HG02623 (cell line): Measurements from ENCODE around the gene SLC13A1.

Experiments used
- ATAC-seq: cut with Tn5 transposase; IDR thresholded peaks from one replicate; pipeline ENCODE4 v1.9.1; 2021; ENCODE audit warnings: moderate library complexity; ENCODE audit not compliant: unreplicated experiment

SLC13A1 gene

DNA sequence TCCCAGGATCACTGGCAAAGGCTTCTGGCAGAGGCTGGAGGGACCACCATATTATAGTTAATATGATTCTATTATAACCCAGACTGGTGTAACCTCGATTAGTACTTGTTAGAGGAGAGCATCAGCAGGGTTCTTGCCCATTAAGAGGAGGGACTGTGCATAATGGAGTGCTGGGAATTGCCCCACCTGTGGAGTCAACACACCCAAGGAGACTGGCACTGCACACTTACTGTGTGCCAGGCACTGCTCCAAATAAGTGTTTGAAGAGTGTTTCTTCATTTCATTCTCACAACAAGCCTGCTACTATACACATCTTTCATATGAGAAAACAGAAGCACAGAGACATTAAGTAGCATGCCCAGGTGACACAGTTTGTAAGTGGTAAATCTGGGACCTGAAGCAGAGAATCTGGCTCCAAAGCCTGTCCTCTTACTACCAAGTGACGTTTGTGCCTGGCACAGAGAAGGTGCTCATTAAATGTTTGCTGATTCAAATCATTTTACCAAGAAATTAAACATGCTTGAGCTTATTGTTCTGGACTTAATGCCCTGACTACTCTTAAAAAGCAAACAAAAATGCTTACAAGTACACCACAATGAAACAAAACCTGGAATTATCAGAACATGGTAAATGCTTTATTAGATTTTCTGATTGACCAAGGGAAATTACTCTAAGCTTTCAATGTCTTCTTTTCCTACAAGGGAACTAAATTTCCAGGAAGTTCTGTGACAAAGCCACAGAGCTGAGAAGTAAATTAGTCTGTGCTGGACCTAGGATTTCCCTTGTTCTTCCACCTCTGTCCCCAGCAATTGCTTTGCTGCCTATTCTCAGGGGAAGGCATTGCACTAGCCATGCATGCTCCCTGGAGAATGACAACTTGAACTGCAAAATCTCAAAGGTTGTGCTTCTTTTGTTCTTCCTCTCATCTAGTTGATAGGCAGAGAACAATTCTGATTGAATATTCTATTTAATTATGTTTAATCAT is 809 bp downstream of the SLC13A1 start:
- ATAC-seq: no peak

DNA sequence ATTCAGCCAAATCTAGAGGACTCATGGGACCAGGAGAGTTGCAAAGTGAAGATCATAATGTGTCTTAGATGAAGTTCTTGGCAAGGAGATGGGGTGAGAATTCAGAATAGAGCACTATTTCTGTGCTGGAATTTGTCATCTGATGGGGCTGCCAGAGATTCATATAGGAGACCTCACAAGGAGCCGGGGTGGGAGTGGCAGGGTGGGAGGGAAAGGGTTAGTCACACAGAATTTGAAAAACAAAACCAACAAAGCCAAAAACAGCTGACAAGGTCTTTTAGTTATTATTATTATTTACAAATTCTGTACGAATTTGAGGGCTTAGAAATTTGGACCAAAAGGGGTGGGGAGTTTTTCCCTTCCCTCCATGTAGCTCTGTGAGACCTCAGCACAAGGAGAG is 1.7 kb downstream of the SLC13A1 start:
- ATAC-seq: no peak

DNA sequence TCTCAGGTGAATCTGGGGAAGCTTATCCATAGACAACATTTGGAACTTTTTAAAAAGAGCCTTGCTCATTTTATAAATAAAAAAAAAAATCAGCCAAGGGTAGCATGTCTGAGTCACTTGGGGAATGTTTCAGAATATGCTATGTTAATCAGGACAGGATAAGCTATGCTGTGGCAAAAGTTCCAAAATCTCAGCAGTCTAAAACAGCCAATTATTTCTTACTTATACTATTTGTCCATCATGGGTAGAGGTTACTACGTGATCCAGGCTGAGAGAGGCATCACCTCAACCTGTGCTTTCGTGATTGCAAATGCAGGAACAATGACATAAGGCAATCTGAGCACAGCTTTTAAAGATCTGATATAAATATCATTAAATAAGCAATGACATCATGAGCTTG is 6.5 kb downstream of the SLC13A1 start:
- no peak for ATAC-seq

DNA sequence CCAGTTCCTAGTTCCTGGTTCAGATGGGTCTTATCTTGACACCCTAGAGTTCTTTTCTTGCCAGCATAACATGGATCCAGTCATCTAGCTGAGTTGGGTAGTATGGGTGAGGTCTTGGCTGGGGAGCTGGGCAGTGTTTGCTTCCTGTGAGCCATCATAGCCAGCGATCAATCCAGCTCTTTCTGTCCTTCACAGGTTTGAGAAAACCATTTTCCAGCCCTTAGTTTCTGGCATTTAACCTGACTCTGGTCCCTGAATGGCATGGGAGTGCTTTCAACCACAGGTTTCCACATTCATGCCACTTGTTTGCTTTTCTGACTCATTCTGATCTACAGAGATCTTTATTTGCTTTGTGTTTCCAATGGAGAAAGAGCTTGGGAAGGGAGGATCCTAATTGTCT is 8.6 kb downstream of the SLC13A1 start:
- no peak for ATAC-seq

DNA sequence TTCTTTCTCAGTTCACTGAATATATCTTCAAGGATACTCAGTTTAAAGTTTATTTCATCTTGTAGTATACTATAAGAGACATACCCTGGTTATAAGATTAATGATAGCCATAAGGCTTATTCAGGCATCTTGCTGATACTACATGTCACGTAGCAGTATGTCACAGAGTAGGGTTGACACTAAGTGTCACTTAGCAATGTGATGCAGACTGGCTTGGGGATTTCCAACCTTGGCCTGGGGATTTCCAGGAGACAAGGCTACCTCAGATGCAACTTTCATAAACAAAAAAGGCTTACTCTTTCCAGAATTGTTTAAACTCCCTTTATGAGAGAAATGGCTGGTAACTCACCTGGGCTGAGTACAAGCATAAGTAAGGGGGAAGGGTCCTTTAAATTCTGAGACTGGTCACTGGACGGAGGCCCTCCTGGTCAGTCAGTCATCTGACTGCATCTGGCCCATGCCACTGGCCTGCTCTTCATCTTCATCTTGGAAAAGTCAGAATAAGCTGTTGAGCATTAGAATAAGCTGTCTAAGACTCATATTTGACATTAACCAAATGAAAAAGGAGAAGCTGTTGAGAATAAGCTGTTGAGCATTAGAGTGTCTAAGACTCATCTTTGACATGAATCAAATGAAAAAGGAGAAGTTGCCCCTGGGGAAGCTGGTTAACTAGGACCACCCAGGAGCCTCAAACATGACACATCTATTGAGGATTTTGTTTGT is 9.5 kb downstream of the SLC13A1 start:
- peak; percentile 91 for ATAC-seq

DNA sequence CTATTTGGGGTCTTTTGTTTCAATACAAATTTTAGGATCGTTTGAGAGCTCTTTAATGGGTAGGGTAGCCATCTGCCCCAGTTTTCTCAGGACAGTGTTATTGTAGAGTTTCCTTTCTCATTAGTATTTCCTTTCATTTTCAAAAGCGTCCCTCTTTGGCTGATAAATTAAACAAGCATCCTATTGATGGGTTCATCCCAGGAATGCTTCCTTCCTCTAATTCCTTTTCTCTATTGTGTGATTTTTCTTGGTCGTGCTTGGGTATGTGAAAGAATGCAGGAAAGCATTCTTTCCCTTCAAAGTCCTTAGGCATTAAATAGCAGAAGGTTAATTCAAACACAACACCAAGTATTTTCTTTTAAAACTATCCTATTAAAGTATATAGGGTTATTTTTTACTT is 14.0 kb downstream of the SLC13A1 start:
- ATAC-seq: no peak

DNA sequence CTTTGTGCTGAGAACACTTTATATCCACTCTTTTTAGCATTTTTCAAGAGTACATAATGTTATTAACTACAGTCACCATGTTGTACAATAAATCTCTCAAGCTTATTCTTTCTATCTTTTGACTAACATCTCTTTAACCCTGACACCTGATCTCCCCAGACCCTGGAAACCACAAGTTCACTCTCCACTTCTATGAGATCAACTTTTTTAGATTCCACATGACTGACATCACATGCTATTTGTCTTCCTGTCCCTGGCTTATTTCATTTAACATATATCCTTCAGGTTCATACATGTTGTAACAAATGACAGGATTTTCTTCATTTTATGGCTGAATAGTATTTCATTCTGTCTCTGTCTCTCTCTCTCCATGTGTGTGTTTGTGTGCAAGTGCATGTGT is 15.5 kb downstream of the SLC13A1 start:
- ATAC-seq: no peak

DNA sequence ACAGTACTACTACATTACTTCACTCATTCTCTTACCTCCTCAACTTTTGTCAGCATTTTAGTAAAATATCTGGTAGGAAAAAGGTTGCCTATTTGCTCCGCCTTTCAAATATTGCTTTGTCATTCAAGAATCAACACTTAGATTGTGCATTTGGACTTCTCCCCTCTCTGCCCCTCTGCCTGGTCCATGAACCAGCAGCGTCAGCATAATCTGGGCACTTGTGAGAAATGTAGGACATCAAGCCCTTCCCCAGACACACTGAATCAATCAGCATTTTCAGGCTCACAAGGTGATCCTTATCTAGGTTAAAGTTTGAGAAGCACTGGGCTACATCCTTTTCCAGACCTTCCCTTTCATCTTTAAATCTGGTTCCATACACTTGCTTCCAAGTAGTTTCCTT is 16.3 kb downstream of the SLC13A1 start:
- no peak for ATAC-seq

DNA sequence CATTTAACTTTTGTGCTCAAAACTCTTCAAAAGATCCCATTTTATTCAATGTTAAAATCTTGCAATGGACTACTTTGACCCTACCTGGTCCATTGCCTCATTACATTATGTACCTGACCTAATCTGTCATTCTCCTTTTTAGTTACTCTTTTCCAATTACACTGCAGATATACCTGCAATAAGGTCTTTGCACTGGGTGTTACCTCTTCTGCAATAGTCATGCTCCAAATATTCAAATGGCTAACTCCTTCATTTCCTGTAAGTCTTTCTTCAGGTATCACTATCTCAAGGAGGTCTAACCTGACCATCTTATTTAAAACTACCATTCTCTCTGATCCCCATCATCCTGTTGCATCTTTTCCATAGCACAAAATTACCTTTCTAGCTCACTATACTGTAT is 22.3 kb downstream of the SLC13A1 start:
- ATAC-seq: no peak

DNA sequence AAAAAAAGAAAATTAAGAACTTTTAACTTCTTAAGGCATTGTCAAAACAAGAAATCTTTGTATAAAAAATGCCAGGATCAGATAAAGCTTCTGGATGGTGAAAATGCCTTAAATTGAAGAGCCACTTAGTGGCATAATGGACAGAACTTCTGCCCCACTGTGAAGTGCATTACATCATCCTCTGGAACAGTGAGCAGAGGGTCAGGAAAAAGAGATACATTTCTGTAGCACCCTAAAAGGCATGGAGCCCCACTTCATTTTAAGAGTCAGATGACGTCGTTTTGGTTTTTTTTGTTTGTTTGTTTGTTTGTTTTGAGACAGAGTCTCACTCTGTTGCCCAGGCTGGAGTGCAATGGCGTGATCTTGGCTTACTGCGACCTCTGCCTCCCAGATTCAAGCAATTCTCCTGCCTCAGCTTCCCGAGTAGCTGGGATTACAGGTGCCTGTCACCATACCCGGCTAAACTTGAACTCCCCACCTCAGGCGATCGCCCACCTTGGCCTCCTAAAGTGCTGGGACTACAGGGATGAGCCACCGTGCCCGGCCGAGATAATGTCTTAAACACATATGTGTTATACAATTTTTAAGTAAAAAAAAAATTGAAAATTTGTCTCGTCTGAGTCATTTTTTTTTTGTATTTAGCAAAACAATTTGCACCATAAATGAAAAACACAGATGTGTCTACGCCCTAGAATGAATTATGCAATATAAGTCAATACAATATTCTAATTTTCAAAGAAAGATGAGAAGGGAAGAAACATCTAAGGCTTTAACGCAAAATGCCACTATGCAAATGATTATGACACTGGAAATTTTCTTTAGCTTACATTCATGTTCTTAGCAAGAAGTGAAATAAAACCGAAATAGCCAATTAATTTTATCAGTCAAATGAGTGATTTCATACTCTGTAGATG is 29.2 kb downstream of the SLC13A1 start:
- ATAC-seq: no peak

DNA sequence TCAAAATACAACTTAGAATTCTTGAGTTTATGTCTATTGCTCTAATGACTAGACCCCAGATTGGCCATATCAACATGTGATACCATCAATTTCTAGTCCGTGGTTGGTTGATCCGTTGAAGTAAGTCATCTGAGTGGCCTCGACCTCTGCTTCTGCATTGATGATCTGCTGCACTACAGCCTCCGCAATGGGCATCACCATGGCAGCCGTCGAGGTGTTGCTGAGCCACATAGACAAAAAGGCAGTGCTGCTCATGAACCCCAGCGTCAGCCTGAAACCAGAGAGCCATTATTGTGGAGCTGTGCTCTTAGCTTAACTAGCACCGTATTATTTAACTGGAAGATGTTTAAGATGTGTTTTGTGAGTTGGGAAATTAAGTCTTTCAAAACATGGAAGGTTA is 30.7 kb downstream of the SLC13A1 start:
- ATAC-seq: no peak

DNA sequence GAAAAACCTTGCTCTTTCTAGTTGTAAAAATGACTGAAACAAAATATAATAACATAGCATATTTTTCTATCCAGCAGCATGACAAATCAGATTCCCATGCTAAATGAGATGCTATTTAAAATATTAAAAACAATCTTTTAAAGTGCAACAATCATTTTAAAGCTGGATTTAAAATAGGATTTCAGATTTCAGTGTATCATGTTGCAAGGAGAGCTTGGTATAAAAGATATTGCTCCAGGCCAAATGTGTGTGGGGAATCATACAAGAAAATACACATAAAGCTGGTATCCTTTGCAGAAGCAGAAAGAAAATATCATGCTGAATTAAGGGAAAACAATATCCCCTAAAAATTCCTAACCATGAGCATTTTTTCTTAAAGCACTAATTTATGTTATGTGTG is 42.2 kb downstream of the SLC13A1 start:
- ATAC-seq: no peak

DNA sequence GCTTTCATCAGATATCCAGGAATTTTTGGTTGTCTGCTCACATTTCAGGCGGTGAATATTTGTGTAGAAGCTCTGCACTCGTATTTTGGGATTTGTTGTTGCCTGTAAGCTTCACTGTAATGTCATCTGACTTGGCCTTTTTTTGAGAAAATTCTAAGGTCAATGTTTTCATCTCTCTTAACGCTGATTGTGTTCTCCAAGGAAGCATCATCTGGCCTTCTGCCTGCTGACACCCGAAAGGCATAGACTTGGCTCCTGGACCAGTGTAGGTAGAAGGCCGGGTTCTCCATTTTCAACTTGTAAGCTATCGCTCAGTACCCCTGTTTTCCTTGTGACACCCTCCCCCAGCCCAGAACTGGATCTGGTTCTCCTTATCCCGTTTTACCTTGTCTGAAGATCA is 44.2 kb downstream of the SLC13A1 start:
- ATAC-seq: no peak

DNA sequence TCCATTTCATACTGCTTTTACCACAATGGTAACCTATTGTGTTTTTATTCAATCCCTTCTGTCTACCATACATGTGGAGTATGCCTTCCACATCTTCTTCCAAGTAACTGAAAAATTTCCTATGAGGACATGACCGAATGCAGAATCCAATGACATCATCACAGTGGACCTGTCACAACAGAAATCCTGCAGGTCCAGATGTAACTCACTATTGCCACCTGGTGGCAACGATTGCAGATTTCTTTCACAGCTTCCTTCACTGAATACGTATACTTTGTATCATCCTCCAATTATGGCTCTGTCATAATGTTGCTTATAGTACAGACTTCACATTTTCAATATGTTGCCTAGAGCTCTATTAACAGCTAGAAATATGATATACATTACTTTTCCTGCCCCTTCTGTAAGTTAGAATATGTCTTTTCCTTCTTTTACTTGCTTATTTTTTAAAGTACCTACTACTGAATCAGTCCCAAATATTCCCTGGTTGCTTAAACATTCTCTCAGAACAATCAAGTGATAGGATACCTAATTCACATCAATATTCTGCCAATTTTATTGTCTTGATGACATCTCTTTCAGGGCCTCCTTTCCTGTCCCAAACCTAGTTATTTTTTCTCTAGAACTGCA is 45.4 kb downstream of the SLC13A1 start:
- peak; percentile 96 for ATAC-seq

DNA sequence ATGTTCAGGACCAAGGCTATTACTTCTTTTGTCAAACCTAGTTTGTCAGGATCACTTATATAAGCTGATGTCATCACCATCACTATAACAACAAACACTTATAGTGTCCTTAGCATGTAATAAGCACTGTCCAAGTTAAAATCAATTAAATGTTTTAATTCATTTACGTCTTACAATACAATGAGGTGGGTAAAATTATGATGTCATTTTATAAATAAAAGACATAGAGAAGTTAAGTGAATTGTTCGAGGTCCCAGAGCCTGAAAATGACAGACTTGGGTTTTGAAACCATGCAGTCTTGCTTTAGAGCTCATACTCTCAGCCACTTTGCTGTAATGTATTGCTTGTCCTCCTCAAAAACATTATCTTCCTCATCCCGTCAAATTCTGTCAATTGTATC is 48.3 kb downstream of the SLC13A1 start:
- ATAC-seq: no peak

DNA sequence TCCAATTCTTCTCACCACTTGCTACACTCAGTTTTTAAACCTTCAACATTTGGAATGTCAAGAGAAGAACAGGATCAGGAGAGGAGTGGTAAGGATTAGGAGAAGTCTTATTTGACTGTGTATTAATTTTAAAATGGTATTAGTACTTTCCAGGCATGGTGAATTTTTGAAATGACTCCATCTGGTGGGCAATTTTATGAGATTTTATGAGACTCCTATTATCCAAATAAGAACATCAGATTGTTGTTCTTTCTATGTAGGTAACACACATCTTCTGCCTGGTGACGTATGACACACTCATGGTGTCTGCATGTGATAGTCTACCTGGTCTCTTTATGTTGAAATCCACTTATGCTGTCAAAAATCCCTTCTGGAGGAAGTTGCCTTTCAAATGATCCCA is 51.0 kb downstream of the SLC13A1 start:
- ATAC-seq: no peak

DNA sequence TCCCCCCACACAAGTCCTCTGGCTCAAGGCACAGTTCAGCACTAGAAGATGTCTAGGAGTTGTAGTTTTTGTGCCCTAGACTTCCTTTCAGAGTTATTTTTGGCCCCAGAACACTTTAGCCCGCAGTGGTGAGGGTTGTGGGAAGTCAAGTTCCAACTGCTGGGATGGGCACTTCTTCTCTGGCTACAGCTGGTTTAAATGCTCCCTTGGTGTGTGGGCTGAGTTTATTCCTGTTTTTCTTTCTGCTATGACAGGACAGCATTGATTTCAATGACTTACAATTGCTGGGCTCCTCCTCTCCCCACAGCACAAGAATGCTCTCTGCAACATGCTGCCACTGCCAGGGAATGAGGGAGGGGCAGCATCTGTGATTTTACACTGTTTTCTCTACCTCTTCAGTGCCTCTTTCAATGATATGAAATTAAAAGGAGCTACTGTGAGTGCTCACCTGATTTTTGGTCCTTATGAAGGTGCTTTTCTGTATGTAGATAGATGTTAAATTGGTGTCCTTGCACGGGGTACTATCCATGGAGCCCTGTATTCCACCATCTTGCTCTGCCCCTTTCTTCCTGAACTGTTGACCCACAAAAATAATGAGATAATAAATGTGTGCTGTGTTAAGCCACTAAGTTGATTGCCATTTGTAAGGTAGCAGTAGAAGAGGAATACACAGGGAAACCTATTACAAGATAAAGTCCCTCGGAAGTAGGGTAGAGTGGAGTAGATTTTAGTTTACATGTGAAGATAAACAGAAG is 56.3 kb downstream of the SLC13A1 start:
- no peak for ATAC-seq

DNA sequence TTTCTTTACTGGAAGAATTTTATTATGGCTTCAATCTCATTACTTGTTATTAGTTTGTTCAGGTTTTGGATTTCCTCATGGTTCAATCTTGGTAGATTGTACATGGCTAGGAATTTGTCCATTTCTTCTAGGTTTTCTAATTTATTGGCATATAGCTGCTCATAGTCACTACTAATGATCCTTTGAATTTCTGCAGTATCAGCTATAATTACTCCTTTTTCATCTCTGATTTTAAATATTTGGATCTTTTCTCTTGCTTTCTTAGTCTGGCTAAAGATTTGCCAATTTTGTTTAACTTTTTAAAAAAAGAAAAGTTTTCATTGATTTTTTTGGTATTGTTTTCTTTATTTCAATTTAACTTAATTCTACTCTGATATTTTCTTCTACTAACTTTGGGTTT is 59.2 kb downstream of the SLC13A1 start:
- no peak for ATAC-seq

DNA sequence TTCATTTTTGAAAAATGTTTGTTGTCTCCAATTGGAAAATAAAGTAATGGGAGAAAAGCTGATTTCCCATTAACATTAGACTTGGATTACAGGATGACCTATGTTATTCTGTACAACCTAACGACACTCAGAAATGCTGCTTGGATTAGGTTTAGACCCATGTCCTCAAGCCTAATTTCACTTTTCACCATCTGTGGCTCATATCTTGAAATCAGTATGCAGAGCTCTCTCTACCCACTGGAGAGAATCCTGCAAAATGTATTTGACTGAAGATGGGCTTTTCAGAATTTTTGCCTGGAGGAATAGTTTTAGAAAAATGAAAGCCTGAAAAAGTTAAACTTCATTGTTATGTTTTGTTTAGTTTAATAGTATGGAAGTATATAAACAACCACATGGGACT is 63.8 kb downstream of the SLC13A1 start:
- no peak for ATAC-seq

DNA sequence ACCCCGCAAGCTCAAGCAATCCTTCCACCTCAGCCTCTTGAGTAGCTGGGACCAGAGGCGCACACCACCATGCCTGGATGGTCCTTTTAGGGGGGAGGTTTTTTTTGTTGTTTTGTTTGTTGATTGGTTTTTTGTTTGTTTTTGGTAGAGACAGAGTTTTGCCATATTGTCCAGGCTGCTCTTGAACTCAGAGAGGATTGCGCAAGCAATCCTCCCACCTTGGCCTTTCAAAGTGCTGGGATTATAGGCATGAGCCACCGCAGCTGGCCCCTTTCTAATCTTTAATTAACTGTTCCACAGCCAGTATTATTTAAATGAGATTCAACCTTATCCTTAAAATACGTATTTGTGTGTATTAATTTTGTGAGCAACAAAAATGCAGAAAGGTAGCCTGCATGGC is 65.8 kb downstream of the SLC13A1 start:
- no peak for ATAC-seq
